Activated naive CD8-positive, alpha-beta T cell treated with anti-CD3 and anti-CD28 coated beads for 36 hours (primary cell): ENCODE results near the gene DNAH11. TPM values are rescaled to one million over a fixed set of nuclear protein-coding genes. Genes with fewer than 3 reads are reported as not detected.

Experiments used
- DNase-seq: peaks from one replicate; pipeline ENCODE4 v3.0.0; 2021
- H3K27ac Mint-ChIP-seq: one replicate; pipeline ENCODE4 v1.8.0; 2022; ENCODE audit warnings: mild to moderate bottlenecking, moderate library complexity, mixed read lengths
- H3K27me3 Mint-ChIP-seq: one replicate; pipeline ENCODE4 v1.8.0; 2022; ENCODE audit warnings: mild to moderate bottlenecking, mixed read lengths
- H3K36me3 Mint-ChIP-seq: one replicate; pipeline ENCODE4 v1.8.0; 2021; ENCODE audit warnings: mild to moderate bottlenecking, mixed read lengths
- H3K4me1 Mint-ChIP-seq: one replicate; pipeline ENCODE4 v1.8.0; 2021; ENCODE audit warnings: mixed read lengths
- H3K4me3 Mint-ChIP-seq: one replicate; pipeline ENCODE4 v1.8.0; 2022; ENCODE audit warnings: mild to moderate bottlenecking, moderate library complexity, mixed read lengths
- H3K9me3 Mint-ChIP-seq: one replicate; pipeline ENCODE4 v1.8.0; 2022; ENCODE audit warnings: mixed read lengths
- total RNA-seq, 2 experiments: library from RNA; stranded (reverse); gene quantifications; one replicate each; pipeline ENCODE4 v1.2.3, GENCODE V29; 2021

The DNAH11 gene
- total RNA-seq, 2 experiments from 2014 or later = 0.02 TPM; not detected in 1

DNA sequence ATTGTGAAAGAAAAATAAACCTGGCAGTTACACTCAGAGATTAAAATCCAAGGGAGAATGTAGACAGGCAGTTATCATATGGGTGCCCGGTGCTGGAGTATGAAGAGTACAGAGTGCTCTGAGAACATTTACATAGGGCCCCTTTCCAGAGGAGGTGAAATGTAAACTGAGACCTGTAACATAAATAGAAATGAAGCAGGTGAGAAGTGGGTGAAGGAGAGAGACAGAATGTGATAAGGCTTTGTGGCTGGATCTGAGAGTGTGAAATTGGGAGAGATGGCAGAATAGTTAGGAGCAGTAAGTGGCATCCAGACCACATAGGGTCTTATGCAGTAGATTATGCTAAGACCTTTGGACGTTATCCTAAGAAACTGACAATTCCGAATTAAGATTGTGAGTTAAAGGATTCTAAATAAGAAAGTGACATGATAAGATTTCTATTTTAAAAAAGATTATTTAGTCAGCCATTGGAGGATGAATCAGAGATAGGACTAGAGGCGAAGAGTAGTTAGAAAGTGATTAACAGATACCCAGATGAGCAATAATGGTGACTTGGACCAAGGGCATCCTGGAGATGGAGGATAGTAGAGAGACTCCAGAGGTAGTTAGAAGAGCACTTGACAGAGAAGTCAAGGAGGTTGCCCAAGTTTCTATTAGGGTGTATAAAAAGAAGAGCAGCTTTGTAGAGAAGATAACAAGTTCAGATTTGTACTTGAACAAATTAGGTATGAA is 36.7 kb downstream of the DNAH11 start:
- Mint-ChIP-seq H3K36me3 (peaks cover 5% of the 10 kb centered on the region), H3K27me3 (peaks cover 4% of the 10 kb centered on the region), H3K9me3 (peaks cover 12% of the 10 kb centered on the region), H3K27ac (peak overlapping the region; percentile 7), H3K4me3 (peak overlapping the region; percentile 18), H3K4me1 (no peaks in the 10 kb centered on the region)
- no peak for DNase-seq

DNA sequence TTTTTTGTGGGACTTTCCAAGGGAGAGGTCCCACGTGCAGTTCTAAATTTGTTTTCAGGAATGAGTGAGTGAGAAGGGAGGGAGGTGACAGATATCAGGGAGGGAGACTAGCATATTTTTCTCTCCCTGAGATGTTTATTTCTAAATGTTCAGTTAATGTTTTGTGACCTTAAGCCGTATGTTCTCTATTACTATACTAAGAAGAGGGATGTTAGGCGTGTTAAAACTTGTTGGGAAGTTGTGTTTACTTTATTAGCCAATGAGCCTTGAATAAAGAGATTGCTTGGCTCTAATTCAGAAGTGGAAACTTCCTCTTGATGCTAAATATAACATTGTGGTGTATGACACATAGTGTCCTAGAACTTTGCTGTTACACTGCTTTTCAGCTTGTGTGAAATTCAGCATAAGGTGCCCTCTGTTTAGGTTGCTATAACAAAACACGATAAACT is 37.3 kb downstream of the DNAH11 start:
- peaks cover 12% of the 10 kb centered on the region for H3K9me3 Mint-ChIP-seq
- H3K4me3 Mint-ChIP-seq = peak overlapping the region; percentile 18
- peaks cover 5% of the 10 kb centered on the region for H3K36me3 Mint-ChIP-seq
- H3K27ac Mint-ChIP-seq = peak overlapping the region; percentile 31
- no peaks in the 10 kb centered on the region for H3K4me1 Mint-ChIP-seq
- peaks cover 4% of the 10 kb centered on the region for H3K27me3 Mint-ChIP-seq
- DNase-seq = no peak

DNA sequence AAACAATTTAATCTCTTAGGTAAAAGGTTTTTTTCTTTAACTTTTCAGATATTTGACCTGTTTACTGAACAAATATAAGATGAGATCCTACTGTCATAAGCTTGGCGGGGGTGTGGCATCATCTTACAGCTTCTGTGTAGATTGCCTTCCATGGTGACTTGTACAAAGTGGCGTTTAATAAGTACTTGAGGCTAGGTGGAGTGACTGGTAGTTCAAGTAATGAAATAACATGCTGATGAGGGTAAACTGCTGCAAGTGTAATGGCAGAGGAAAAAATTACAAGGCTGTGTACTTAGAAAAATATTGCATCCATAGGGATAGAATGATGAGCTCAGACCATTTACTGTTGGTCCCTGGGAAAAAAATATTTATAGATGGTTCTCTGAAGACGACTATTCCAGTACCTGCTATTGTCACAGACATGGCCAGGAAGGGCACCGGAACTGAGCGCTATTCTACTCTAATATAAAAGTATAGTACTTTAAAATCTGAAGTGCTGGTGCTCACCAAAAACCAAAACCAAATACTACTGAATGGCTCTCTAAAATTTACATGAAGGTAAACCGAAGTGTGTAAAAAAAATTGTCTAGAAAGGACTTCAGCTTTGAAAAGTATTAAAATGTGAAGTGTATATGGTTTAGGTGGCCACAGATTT is 42.4 kb downstream of the DNAH11 start:
- DNase-seq = no peak
- Mint-ChIP-seq H3K9me3 (peaks cover 12% of the 10 kb centered on the region), H3K36me3 (peaks cover 5% of the 10 kb centered on the region), H3K27ac (no peak overlapping the region), H3K27me3 (no peaks in the 10 kb centered on the region), H3K4me3 (no peak overlapping the region), H3K4me1 (peaks cover 10% of the 10 kb centered on the region)

DNA sequence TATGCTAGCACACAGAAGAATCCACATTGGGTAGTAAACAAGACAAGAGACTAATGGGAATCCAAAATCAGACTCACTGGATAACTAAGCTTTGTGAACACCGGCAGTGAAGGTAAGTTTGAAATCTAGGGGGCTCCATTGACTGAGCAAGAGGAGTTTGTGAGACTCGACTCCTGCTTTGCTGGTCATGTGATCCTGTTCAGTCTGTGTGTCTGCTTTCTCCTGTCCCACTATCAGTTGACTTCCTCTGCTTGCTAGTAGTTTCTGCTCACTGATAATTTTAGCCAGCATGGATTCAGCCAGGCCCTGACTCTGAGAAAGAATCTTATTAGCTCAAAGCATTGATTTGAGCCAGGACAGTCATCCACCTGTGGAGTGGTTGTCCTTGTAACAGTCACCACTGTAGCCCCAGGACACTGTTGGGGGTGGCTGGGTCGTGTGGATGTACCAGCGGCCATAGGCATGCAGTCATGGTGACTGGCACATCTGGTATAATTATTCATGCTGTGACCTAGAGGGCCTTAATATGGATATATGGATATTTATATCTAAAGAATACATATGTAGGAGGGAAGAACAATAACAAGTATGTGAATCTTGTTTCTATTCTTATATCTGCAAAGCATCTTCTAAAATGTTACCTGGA is 44.4 kb downstream of the DNAH11 start:
- Mint-ChIP-seq H3K36me3 (peaks cover 5% of the 10 kb centered on the region), H3K27ac (no peak overlapping the region), H3K4me3 (no peak overlapping the region), H3K4me1 (peaks cover 10% of the 10 kb centered on the region), H3K9me3 (peaks cover 12% of the 10 kb centered on the region), H3K27me3 (no peaks in the 10 kb centered on the region)
- DNase-seq = no peak

DNA sequence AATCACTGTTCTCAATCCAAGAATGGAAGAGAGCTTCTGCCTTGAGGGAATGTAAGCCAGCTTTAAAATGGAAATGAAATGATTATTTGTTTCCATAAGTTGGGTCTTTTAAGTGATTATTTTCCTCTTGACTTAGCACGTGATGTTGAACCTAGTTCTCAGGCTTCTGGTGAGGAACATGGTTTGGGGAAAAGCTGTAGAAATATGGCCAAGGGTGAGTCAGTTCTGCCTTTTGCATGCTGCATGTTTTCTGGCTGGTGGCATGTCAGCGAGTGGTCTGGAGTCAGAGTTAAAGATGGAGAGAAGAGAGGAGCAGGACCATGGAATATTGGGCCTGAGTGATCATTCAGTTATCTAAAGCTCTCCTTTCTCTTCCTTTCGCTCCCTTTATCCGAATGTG is 54.0 kb downstream of the DNAH11 start:
- no peak overlapping the region for H3K4me3 Mint-ChIP-seq
- H3K27ac Mint-ChIP-seq = no peak overlapping the region
- H3K4me1 Mint-ChIP-seq = no peaks in the 10 kb centered on the region
- DNase-seq = no peak
- peaks cover 4% of the 10 kb centered on the region for H3K9me3 Mint-ChIP-seq
- H3K27me3 Mint-ChIP-seq = no peaks in the 10 kb centered on the region
- no peaks in the 10 kb centered on the region for H3K36me3 Mint-ChIP-seq

DNA sequence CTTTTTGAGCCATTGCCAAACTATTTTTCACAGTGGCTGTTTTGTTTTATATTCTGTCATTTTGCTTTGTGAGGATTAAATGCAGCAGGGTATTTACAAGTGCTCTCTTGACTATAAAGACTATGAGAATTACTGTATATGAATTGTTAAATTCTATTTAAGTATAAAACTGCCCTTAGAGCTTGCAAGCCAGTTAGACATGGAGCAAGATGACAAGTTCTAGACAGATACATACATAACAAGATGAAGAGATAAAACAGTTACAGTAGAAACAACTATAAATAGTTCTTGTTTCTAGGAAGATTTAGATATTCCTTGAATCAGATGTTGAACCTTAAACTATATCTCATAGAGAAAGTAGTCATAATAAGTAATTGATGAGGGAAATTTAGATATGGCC is 60.6 kb downstream of the DNAH11 start:
- H3K4me1 Mint-ChIP-seq = peaks cover 11% of the 10 kb centered on the region
- no peak overlapping the region for H3K4me3 Mint-ChIP-seq
- peak overlapping the region; percentile 78 for H3K27ac Mint-ChIP-seq
- peaks cover 4% of the 10 kb centered on the region for H3K27me3 Mint-ChIP-seq
- H3K36me3 Mint-ChIP-seq = no peaks in the 10 kb centered on the region
- DNase-seq = no peak
- peaks cover 4% of the 10 kb centered on the region for H3K9me3 Mint-ChIP-seq

DNA sequence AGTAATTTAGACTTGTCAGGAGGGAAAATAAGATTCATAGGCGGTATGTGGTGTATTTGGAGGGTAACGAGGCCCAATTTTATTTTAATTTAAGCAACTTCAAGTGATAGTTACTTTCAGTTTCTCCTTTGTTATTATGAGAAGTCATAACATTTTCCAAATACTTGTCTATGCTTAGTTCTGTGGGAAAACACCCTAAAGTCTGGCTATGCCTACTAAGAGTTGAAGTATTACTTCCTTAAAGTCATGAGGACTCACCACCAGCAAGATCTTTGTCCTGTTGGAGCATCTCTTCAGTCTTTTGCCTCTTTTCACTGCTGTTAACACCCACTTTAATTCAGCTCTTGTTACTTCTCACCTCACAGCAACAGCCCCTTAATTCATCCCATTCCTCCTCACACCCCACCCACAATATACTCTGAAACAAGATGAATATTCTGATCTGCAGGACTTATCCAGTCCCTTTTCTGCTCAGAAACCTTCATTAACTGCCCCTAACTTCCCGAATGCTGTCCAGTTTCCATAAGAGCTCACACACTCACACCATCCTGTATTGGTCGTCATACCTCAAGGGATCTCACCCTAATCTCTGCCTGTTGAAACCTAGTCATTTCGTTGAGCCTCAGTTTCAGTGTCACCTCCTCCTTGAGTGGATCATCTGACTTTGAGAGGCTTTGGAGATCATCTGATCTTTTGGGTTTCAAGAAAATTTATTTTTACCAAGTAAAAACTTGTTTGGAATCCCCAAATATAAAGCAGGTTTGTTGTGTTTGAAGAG is 61.3 kb downstream of the DNAH11 start:
- Mint-ChIP-seq H3K27ac (peak overlapping the region; percentile 78), H3K36me3 (no peaks in the 10 kb centered on the region), H3K4me3 (peak overlapping the region; percentile 3), H3K4me1 (peaks cover 11% of the 10 kb centered on the region), H3K27me3 (peaks cover 4% of the 10 kb centered on the region), H3K9me3 (no peaks in the 10 kb centered on the region)
- no peak for DNase-seq

DNA sequence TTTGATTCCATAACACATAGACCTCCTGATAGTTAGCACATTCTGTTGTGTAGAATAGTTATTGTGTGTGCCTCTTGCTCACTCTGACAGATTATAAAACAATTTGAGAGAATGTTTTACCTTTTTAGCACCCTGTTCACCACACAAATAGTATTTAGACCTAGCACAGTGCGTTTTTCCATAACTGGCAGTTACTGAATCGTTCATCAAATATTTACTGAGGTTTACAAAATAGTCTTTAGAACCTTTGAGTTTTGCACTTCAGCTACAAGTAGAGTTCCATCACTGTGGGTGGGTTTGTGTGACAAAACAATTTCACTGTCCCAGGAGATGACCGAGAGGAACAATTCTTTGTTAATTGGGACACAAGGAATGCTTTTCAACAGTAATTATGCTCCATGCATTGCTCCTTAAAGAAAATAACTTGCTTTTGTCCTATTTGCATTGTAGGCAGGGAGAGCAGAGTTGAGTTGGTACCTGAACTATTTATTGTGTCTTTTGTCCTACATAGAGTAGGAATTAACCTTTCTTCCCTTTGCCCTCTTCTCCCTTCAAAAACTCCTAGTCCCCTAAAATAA is 62.3 kb downstream of the DNAH11 start:
- Mint-ChIP-seq H3K27ac (no peak overlapping the region), H3K4me1 (peaks cover 11% of the 10 kb centered on the region), H3K4me3 (no peak overlapping the region), H3K27me3 (peaks cover 11% of the 10 kb centered on the region), H3K36me3 (no peaks in the 10 kb centered on the region), H3K9me3 (no peaks in the 10 kb centered on the region)
- DNase-seq = no peak

DNA sequence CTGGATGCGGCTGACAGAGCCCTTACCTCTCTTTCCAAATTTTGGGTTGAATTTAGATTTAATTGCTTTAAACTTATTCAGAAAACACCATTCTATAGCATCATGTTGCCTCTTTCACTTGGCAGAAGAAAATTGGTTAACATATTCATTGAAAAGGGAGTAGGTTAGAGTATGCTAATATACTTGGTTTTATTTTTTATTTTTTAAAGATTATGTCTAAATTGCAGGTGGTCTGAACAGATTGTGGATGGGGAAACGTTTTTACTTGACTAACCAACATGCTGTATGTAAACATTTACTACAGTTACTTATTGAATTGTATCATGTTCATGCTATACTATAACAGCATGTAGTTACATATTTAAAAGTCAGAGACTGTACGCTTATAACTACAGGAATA is 65.6 kb downstream of the DNAH11 start:
- Mint-ChIP-seq H3K4me1 (peaks cover 11% of the 10 kb centered on the region), H3K4me3 (no peak overlapping the region), H3K27ac (no peak overlapping the region), H3K9me3 (no peaks in the 10 kb centered on the region), H3K27me3 (peaks cover 11% of the 10 kb centered on the region), H3K36me3 (no peaks in the 10 kb centered on the region)
- no peak for DNase-seq

DNA sequence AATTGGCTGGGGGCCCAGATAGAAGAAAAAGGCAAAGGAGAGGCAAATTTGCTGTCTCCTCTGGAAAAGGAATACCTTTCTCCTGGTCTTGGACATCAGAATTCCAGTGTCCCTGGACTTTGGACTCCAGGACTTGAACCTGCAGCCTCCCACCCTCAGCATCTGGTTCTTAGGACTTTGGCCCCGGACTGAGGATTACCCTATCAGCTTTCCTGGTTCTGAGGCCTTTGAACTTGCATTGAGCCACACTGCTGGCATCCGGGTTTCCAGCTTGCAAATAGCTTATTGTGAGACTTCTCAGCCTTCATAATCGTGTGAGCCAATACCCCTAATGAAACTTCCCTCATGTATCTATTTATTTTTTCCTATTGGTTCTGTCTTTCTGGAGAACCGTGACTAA is 68.3 kb downstream of the DNAH11 start:
- Mint-ChIP-seq H3K27me3 (peaks cover 7% of the 10 kb centered on the region), H3K4me3 (no peak overlapping the region), H3K27ac (no peak overlapping the region), H3K36me3 (no peaks in the 10 kb centered on the region), H3K4me1 (no peaks in the 10 kb centered on the region), H3K9me3 (no peaks in the 10 kb centered on the region)
- DNase-seq = no peak

DNA sequence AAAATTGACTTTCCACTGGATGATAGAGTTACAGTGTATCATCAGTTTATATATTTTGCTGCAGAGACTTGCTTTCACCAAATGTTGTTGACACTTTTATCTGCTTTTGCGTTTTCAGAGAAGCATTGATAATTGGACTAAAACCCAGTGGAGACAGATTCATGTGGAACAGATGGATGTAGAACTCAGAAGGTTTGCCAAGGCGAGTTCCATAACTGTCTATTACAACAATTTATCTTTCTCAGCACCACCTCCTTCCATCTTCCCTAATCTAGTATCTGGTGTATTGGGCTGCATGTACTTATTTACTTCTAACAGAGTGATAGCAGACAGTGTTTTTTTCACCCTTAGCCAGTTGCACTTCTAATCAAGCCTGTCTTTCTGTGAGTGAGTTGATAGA is 73.3 kb downstream of the DNAH11 start:
- H3K27me3 Mint-ChIP-seq = peaks cover 11% of the 10 kb centered on the region
- no peak for DNase-seq
- H3K4me3 Mint-ChIP-seq = no peak overlapping the region
- no peaks in the 10 kb centered on the region for H3K4me1 Mint-ChIP-seq
- no peaks in the 10 kb centered on the region for H3K36me3 Mint-ChIP-seq
- no peak overlapping the region for H3K27ac Mint-ChIP-seq
- H3K9me3 Mint-ChIP-seq = no peaks in the 10 kb centered on the region

DNA sequence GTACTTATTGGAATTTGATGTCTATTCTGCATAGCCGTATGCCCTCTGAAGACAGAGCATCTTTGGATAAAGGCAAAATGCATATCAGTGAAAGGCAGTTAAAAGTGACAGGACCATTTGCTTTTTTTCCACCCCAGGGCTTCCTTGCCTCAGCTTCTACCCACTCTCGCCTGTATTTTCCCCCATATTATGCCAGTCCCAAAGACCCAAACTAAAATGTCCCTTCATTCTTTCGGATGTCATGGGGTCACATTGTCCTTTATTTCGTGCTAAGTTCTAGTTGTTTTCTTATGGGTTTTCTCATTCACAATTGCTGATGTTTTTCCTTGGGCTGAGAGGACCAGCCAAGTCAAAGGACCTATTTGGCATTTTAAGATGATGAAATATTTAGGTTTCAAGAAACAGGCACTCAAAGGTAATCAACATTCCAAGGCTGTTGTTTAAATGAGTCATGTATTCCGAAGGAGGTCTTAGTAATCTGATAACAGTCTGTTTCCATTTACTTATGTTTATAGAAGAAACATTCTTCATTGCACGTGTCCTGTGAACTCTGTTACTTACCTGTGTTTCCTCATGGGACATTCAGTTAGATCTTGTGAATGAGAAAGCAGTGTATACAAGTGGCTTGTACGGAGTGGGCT is 74.1 kb downstream of the DNAH11 start:
- H3K9me3 Mint-ChIP-seq = peaks cover 2% of the 10 kb centered on the region
- H3K27ac Mint-ChIP-seq = no peak overlapping the region
- no peak for DNase-seq
- H3K27me3 Mint-ChIP-seq = peaks cover 11% of the 10 kb centered on the region
- no peaks in the 10 kb centered on the region for H3K36me3 Mint-ChIP-seq
- no peak overlapping the region for H3K4me3 Mint-ChIP-seq
- no peaks in the 10 kb centered on the region for H3K4me1 Mint-ChIP-seq

DNA sequence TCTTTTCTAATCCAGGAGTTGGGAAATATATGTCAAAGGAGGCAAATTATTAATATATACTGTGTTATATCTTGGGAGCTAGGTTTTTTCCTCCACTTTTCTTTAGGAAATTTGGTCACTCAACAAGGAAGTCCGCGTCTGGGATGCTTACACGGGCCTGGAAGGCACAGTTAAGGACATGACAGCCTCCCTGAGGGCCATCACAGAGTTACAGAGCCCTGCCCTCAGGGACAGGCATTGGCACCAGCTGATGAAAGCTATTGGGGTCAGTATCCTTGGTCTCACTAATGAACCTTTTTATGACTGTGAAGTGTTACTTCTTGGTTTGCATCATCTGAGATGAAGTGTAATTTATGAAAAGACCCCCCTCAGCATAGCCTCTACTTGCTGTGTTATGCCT is 74.7 kb downstream of the DNAH11 start:
- Mint-ChIP-seq H3K4me1 (no peaks in the 10 kb centered on the region), H3K27me3 (peaks cover 11% of the 10 kb centered on the region), H3K36me3 (no peaks in the 10 kb centered on the region), H3K4me3 (no peak overlapping the region), H3K9me3 (peaks cover 2% of the 10 kb centered on the region), H3K27ac (no peak overlapping the region)
- no peak for DNase-seq

DNA sequence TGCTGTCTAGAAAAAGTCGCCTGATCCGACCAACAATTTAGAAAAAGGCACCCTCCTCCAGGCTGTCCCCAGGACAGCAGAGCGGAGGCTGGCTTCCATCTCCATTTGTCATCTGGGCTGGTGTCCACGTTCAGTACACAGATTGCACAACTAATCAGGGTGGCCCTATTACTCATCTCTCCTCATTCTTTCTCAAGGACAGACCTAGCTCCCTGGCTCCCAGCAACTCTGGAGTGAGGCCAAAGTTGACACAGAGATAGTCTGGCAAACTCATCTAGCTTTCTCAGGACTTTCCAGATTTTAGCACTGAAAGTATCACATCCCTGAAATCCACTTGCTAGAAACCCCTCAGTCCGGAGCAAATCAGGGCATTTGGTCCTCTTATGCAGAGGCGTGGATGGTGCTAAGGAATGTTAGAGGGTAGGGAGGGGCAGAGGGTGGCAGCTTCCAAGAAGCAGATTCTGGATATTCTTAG is 75.1 kb downstream of the DNAH11 start:
- no peak overlapping the region for H3K4me3 Mint-ChIP-seq
- H3K4me1 Mint-ChIP-seq = no peaks in the 10 kb centered on the region
- DNase-seq = no peak
- H3K9me3 Mint-ChIP-seq = peaks cover 2% of the 10 kb centered on the region
- H3K36me3 Mint-ChIP-seq = no peaks in the 10 kb centered on the region
- H3K27ac Mint-ChIP-seq = no peak overlapping the region
- peaks cover 11% of the 10 kb centered on the region for H3K27me3 Mint-ChIP-seq
